ENCODE measurements around the gene PIEZO2.

DNA sequence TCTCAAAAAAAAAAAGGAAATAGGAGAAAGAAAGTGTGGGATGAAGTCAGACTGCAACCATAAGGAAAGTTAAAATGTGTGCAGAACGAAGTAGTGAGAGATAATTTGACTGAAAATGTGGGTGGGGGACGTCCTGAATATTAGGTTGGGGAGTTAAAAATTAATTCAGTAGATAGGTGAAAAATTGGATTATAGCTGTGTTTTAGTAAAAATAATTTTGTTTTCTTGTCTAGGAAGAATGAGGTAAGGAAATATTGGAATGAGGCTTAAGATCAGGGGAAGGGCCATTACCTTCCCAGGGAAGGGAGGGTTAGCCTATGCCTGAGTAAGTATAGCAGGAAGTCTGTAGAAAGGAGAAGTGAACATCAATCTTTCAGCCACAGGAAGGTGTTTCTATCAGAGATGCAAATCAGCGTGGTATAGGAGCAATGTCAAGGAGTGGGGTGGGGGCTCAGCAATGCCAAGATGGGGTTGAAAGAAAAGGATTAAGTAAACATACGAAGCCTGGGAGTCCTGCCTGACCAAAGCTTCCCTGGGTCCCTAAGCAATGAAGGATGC is 250.9 kb downstream of the PIEZO2 start:
- TF ChIP-seq, protein P1, sequence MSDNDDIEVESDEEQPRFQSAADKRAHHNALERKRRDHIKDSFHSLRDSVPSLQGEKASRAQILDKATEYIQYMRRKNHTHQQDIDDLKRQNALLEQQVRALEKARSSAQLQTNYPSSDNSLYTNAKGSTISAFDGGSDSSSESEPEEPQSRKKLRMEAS (IDR thresholded peaks at IDR 0.05), result no peak
- no peak for TF ChIP-seq BRCA1 (IDR thresholded peaks at IDR 0.05; ENCODE audit: low read depth, low read length)
- TF ChIP-seq FOSL1 (IDR thresholded peaks at IDR 0.05; ENCODE audit: insufficient read depth, low read depth, low read length), result no peak
- no peak for TF ChIP-seq CHD2 (IDR thresholded peaks at IDR 0.05; ENCODE audit: low read length)
- TF ChIP-seq CTCF (IDR thresholded peaks at IDR 0.05; ENCODE audit: control extremely low read depth in 1 of 3, insufficient read depth in 1 of 3, low read depth in 1 of 3, low read length in 3 of 3), result no peak
- no peak for TF ChIP-seq TBP (IDR thresholded peaks at IDR 0.05; ENCODE audit: low read depth, low read length)
- TF ChIP-seq RXRA (IDR thresholded peaks at IDR 0.05; ENCODE audit: insufficient read depth, low read depth, low read length), result no peak
- TF ChIP-seq GABPA (IDR thresholded peaks at IDR 0.05; ENCODE audit: borderline replicate concordance, insufficient read depth, low read length), result no peak
- TF ChIP-seq GTF2F1 (IDR thresholded peaks at IDR 0.05; ENCODE audit: borderline replicate concordance, low read depth, low read length), result no peak
- TF ChIP-seq BCL11A (IDR thresholded peaks at IDR 0.05; ENCODE audit: low read depth in 2 of 2, low read length in 2 of 2), result no peak
- TF ChIP-seq JUN (IDR thresholded peaks at IDR 0.05; ENCODE audit: low read depth, low read length), result no peak
- no peak for TF ChIP-seq POLR2A (IDR thresholded peaks at IDR 0.05; ENCODE audit: control extremely low read depth in 1 of 2, low read depth in 2 of 2, low read length in 2 of 2)
